GM13976 (cell line): ENCODE data around the gene MS4A18.

ENCODE experiments used
- DNase-seq: peaks from one replicate; pipeline ENCODE4 v3.0.0; 2012; ENCODE audit warnings: low spot score
- CTCF ChIP-seq: IDR thresholded peaks from 2 replicates; pipeline ENCODE4 v1.5.1; 2012; ENCODE audit warnings: borderline replicate concordance, mild to moderate bottlenecking; ENCODE audit not compliant: insufficient read depth; ENCODE audit errors: extremely low read depth, missing control alignments, control extremely low read depth
- in situ Hi-C: fragments of 300-500 bp; cut with MboI; formaldehyde crosslinking; loops from one replicate; pipeline ENCODE4 v1.12.0; 2022; ENCODE audit warnings: low sequenced_read_pairs, mixed read lengths, inconsistent platforms; ENCODE audit not compliant: unreplicated experiment

Gene MS4A18

GRCh38 chr11:60776167-60776566 is 51.6 kb downstream of the MS4A18 start:
- in situ Hi-C loops, result loop anchor here (10.0 kb wide), 1 partner anchor 119 kb away; no protein-coding TSS in a partner anchor
- no peak for TF ChIP-seq CTCF
- no peak for DNase-seq

- in situ Hi-C loops, result loop anchor here (10.0 kb wide), 1 partner anchor 118 kb away; no protein-coding TSS in a partner anchor
- DNase-seq, result no peak
- no peak for TF ChIP-seq CTCF
Measured at GRCh38 chr11:60777106-60777505, 52.6 kb downstream of the MS4A18 start.

GRCh38 chr11:60777572-60777971 is 53.1 kb downstream of the MS4A18 start:
- TF ChIP-seq CTCF, result no peak

GRCh38 chr11:60780065-60780464 is 55.5 kb downstream of the MS4A18 start:
- in situ Hi-C loops, result no loop called here
- TF ChIP-seq CTCF, result no peak
- DNase-seq, result no peak

More at GRCh38 chr11:60777572-60777971, 53.1 kb downstream of the MS4A18 start:
- in situ Hi-C loops, result loop anchor here (10.0 kb wide), 1 partner anchor 117 kb away; no protein-coding TSS in a partner anchor
- DNase-seq, result no peak

- TF ChIP-seq CTCF, result no peak
- in situ Hi-C loops, result no loop called here
- DNase-seq, result no peak
Measured at GRCh38 chr11:60780774-60781173, 56.3 kb downstream of the MS4A18 start.

GRCh38 chr11:60781286-60781980 is 56.9 kb downstream of the MS4A18 start:
- DNase-seq, result no peak
- no peak for TF ChIP-seq CTCF
- in situ Hi-C loops, result no loop called here
